GM18951 (cell line): ENCODE results near the gene ANKRD22.

ENCODE experiments used
- POLR2A ChIP-seq: IDR thresholded peaks from 4 replicates; pipeline ENCODE4 v1.6.1; 2011; ENCODE audit warnings: mild to moderate bottlenecking; ENCODE audit not compliant: insufficient read length, insufficient read depth; ENCODE audit errors: extremely low read depth
- in situ Hi-C: fragments of 300-500 bp; cut with MboI; formaldehyde crosslinking; loops from one replicate; pipeline ENCODE4 v1.12.0; 2022; ENCODE audit warnings: low sequenced_read_pairs, mixed read lengths, inconsistent platforms; ENCODE audit not compliant: unreplicated experiment

The ANKRD22 gene

DNA sequence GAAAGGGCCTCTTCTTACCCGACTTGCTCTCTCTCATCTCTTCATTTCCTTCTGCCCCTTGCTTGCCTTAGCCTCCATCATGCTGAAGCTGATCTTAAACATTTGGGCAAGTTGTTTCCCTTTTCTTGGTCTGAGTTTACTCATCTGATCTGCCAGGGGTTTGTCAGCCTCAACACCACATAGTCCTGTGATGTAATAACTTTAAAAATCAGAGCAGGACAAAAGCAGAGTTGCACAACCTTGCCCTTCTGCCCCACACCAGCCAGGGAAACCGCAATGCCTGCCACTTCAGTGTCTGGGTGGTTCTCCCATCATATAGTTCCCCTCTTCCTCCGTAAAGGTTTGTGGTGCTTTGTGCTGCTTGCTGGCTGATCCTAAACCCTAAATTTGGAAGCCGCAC lies 59.0 kb downstream of the ANKRD22 start:
- in situ Hi-C loops, result no loop called here

GRCh38 chr10:88791924-88792323 lies 59.7 kb downstream of the ANKRD22 start:
- in situ Hi-C loops, result no loop called here
- TF ChIP-seq POLR2A, result no peak

More for the DNA sequence above, 59.0 kb downstream of the ANKRD22 start:
- no peak for TF ChIP-seq POLR2A

DNA sequence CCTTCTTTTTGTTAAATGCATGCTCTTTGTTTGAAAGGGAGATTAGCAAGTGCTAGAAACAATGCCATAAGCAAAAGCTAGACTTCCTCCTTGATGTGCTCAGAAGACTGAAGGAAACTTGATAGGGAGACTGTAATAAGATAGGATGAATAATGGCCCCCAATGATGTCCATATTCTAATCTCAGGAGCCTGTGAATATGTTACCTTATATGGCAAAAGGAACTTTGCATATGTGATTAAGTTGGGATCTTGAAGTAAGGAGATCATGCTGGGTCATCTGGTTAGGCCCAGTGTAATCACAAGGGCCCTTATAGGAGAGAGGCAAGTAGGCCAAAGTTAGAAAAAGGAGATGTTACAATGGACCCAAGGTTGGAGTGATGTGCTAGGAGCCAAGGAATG lies 62.7 kb downstream of the ANKRD22 start:
- in situ Hi-C loops, result no loop called here
- TF ChIP-seq POLR2A, result no peak

GRCh38 chr10:88787463-88787862 lies 64.2 kb downstream of the ANKRD22 start:
- in situ Hi-C loops, result no loop called here

GRCh38 chr10:88786032-88786770 lies 65.4 kb downstream of the ANKRD22 start:
- in situ Hi-C loops, result no loop called here
- TF ChIP-seq POLR2A, result no peak

More at GRCh38 chr10:88787463-88787862, 64.2 kb downstream of the ANKRD22 start:
- TF ChIP-seq POLR2A, result no peak

DNA sequence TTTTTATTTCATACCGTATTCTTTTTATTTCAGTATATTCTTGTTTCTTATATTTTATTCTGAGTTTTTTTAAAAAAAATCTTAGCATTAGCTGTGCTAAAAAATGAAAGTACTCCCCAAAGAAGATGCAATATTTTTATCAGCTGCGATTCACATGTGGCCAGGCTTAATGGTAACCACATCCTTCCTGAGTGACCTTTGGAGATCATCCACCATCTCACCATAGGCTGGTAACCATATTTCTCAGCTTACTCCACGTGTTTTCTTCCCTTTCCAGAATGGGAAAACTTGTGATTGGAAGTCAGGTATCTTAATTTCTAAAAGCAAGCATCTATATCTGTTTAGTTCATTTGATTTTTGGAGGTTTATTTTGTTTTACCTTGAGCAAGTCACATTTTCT lies 67.9 kb downstream of the ANKRD22 start:
- no peak for TF ChIP-seq POLR2A
- in situ Hi-C loops, result no loop called here

DNA sequence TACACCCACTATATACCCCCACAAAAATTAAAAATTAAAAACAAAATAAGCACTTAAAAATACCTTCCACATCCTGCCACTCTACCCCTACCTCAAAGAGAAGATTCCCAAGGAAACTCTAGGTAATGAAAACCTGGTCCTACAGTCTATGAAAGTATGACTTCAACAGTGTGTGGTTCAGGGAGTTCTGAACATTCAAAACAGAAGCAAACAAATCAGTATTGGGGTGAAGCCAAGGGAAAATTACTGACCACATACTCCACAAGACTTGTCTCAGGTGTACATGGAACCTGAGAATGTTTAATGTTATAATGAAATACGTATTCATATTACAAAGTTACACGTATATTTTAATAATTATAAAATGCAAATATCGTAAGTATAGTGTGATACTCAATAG lies 69.4 kb downstream of the ANKRD22 start:
- no peak for TF ChIP-seq POLR2A

DNA sequence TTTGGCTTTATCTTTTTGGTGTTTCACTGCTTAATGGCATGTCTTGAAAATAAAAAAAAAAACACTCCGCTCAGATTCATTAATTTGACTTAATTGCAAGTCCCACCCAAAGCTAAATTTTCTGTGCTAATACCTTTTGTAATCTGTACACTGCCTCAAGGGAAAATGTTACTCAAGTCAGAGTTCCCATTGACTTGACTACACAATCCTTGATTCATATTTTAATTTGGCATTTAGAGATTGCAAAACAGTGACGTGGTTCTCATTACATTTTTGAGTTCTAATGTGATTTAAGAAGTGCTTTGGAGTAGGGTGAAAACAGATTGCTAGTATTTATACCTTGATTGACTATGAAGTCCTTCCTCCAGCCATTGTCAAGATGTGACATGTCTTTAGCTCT lies 70.4 kb downstream of the ANKRD22 start:
- in situ Hi-C loops, result no loop called here
- no peak for TF ChIP-seq POLR2A

More for the DNA sequence above, 69.4 kb downstream of the ANKRD22 start:
- in situ Hi-C loops, result no loop called here
